HK-2 (cell line): ENCODE measurements around the gene CHURC1.
"Not testable (repeated sequence)": the region's sequence is repeated elsewhere in the genome, so short reads cannot be mapped to it uniquely, and the experiment has no call there.

ENCODE experiments used
- DNase-seq: peaks from one replicate; pipeline ENCODE4 v3.0.0-alpha.2; 2018; ENCODE audit not compliant: unreplicated experiment

CHURC1 gene

DNA sequence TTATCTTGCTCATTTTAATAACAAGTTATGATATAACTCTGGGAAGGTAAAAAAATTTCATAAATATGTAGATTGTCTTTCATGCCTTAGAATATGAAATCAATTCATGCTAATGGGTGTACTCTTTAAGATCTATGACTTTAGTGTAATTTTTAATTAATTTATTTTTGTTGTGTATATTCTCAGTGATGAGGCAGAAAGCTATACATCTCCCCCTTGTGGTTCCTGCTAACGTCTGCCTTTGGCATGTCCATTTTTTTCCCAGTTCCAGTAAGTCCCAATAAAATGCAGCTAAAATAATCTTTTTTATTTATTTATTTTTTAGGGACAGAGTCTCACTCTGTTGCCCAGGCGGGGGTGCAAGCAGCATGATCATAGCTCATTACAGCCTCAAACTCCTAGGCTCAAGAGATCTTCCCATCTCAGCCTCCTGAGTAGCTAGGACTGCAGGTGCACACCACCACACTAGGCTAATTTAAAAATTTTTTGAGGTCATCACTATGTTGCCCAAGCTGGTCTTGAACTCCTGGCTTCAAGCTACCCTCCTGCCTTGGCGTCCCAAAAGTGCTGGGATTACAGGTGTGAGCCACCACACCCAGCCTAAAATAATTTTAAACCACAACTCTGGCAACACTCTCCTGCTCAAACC lies 3.3 kb upstream of the CHURC1 start:
- DNase-seq = no peak

GRCh38 chr14:64912261-64912660 lies 2.0 kb upstream of the CHURC1 start:
- DNase-seq = no peak

DNA sequence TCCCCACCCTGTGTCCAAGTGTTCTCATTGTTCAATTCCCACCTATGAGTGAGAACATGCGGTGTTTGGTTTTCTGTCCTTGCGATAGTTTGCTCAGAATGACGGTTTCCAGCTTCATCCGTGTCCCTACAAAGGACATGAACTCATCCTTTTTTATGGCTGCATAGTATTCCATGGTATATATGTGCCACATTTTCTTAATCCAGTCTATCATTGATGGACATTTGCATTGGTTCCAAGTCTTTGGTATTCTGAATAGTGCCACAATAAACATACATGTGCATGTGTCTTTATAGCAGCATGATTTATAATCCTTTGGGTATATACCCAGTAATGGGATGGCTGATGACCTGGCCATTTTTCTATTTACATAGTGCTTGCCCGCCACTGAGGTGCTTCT lies 778 bp upstream of the CHURC1 start:
- DNase-seq = not testable (repeated sequence)

DNA sequence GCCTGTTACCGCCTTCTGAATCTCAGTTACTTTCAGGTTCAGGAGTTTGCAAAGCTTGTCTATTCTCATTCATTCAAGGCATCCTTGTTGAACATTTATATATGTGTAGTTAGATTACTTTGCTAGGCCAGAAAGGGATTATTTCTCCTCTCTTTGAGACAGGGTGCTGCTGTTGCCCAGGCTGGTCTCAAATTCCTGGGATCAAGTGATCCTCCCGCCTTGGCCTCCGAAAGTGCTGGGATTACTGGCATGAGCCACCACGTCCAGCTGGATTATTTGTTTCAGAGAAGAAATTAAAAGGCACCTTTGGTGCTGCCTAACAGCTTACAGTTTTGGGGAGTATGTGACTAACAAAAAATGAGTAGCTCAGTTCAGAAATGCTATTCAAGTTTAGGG lies 772 bp downstream of the CHURC1 start:
- DNase-seq = no peak

- no peak for DNase-seq
These were observed 1.5 kb downstream of the CHURC1 start for GRCh38 chr14:64915797-64916196.

DNA sequence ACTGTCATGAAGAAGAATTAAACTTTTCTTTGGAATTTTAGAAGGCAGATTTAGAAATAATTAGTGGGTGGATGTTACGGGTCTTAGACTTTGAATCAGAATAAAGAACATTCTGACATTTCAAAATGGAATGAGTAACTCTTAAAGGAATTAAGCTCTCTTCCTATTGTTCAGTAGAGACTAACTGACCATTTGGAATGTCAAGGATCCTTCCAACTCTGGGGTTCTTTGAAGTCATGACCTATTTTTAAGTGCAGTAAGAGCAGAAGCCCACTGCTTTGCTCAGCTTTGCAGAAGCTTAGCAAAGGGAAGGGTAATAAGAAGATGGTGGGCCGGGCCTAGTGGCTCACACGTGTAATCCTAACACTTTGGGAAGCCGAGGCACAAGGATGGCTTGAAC lies 4.0 kb downstream of the CHURC1 start:
- DNase-seq = no peak

GRCh38 chr14:64919215-64919614 lies 5.0 kb downstream of the CHURC1 start:
- no peak for DNase-seq

- DNase-seq = no peak
These were observed 5.4 kb downstream of the CHURC1 start for GRCh38 chr14:64919618-64920017.

- no peak for DNase-seq
These were observed 6.2 kb downstream of the CHURC1 start for GRCh38 chr14:64920465-64920864.

DNA sequence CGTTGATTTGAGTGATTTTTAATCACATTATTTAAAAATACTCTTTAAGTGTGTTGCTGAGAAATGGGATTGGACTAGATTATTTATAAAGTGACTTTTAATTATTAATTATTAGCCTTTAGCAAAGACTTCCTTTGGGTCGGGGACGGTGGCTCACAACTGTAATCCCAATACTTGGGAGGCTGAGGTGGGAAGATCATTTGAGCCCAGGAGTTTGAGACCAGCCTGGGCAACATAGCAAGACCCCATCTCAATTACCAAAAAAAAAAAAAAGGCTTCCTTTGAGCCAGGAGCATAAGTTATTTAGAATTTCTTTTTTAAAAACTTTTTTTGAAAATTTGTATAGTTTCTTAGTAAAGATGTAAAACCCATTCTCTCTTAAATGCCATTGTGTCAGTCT lies 8.8 kb downstream of the CHURC1 start:
- DNase-seq = no peak

DNA sequence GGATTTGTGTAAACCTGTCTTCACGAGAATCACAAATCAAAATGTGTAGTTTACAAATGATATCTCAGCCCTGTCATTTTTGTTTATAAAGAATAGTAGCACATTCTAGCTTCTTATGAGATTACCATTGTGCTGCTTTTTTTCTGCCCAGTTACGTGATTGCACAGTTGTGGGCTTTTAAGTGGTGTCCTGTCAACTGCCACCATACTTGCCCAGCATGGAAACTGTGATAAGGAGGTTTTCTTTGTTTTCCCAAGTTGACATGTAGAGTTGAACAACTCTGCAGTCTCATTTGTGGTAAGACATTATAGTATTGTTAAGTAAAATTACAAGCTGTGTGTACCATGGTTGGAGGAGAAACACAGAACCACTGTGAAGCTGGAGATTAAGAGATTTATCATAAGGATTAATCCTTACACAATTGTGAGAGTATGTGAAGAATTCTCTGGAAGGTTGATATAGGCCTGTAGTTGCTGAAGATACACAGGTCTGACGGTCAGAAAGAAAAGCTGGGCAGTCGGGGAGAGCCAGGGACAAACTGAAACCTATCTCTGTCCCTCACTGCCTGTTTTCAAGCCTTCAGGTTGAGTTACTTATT lies 12.2 kb downstream of the CHURC1 start:
- DNase-seq = no peak

GRCh38 chr14:64927031-64927430 lies 12.8 kb downstream of the CHURC1 start:
- DNase-seq = no peak

DNA sequence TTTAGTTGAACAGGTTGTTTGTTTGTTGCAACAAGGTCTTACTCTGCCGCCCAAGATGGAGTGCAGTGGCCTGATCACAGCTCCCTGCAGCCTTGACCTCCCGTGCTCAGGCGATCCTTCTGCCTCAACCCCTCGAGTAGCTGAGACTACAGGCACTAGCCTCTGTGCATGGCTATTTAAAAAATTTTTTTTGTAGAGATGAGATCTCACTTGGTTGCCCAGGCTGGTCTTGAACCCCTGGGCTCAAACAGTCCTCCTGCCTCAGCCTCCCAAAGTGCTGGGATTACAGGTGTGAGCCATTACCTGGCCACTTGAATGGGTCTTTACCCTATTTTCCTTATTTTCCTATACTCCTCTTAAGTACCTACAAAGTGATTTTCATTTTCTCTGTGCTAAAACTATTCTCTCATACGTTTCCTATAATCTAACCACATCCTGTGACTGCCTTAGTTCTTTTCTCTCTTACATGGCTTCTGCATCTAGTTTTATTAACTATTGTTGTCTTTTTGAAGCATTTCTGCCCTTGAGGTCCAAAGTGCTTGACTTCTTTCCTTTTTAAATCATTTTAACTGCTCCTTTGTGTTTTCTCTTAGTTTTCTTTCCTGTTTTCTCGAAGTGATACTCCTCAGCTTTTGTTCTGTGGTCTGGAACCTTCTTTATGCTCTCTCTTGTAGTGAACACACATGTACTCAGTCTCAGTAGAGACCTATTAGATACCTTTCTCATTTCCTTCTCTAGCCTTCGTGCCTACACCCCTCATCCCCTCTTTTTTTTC lies 14.2 kb downstream of the CHURC1 start:
- DNase-seq = no peak

DNA sequence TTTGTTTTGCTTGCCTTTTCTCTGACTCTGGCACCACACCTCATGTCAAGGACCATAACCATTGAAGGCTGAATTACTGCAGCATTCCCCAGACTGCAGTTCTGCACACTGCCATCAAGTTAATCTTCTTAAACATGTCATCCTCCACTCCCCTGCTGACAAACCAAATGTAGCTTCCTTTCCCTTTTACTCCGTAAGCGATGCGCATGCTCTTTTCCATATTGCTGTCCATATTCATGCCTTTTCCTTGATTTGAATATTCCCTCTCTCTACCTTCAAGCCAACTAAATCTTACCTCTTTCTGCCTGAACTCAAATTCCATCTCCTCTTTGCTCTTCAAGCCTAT lies 14.7 kb downstream of the CHURC1 start:
- no peak for DNase-seq

DNA sequence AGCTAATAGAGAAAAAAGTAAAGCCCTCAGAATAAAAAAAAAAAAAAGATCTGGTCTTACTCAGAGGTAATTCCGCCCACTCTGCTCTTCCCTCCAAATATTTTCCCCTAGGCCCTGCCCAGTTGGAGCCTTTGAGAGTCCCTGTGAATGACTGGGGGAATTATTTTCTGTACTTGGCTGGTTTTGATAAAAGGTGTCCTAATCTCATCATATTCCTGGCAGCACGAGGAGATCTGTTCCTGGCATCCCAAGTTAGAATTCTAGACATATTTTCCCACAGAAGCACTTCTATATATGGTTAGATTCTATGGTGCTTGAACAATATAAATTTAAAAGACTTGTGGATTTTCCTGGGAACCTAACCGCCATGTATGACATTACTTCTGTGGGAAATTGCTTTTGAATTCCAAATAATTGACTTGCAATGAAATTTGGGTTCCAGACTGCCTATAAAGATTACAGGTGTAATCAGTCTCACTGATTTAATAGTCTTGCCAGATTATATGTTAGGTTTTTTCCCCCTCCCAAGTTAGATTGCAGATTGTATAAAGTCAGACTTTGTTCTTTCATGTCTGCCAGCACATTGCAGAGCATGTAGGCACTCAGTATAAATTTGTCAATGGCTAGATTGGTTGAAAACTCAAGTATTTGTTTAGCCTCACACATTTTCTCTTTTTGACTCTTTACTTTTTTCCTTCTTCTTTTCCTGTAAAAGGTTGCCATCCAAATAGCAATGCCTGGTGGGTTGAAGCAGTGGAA lies 16.0 kb downstream of the CHURC1 start:
- no peak for DNase-seq

DNA sequence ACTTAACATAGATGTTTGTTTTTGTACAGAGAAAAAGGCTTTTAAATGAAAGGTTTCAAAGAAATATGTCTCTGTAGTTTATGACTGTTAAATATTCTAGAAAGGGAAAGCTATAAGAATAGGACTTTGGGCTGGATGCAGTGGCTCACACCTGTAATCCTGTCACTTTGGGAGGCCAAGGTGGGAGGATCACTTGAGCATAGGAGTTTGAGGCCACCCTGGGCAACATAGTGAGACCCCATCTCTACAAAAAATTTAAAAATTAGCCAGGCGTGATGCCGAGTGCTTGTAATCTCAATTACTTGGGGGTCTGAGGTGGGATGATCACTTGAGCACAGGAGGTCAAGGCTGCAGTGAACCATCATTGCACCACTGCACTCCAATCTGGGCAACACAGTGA lies 16.9 kb downstream of the CHURC1 start:
- no peak for DNase-seq

- DNase-seq = no peak
These were observed 18.0 kb downstream of the CHURC1 start for GRCh38 chr14:64932231-64932630.

DNA sequence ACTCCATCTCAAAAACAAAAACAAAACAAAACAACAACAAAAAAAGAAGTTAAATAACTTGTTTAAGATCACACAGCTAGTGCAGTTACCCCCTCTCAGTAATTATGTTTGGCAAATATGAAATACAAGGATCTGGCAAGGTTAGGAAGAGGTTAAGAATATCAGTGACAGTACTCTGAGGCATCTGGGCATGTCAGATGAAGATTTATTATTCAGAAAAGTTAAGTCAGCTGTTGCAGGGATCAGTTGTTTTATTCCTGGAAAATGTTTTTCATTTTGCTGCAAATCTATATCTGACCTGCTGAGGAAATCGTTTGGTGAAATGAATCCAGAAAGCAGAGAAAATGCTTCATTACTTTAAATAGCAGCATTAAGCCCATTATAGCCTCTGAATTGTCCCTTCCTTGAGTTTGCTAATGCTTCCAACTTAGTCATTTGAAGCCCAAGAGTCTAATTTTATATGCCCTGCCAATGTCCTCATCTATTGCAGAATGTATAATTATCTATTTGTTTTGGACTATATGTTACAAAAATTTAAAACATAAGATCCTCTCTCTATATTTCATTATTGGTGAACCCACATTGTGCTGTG lies 20.2 kb downstream of the CHURC1 start:
- no peak for DNase-seq

DNA sequence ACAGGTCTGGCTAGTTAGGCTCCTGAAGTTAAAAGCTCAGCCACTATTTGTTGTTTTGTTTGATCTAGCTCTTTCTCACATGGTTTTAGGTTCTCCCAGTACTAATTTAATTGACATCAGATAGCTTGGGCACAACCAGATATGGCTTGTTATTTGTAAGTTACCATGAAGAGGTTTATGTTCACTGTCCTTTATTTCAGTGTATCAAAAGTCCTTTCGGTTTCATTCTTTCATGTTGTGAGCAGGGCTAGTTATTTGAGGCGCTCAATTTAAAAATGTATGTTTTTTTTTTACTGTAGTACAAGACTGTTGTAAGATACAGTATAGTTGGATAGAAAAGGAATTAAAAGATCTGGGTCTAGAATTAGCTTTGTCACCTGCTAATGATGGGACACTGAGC lies 21.3 kb downstream of the CHURC1 start:
- DNase-seq = no peak

DNA sequence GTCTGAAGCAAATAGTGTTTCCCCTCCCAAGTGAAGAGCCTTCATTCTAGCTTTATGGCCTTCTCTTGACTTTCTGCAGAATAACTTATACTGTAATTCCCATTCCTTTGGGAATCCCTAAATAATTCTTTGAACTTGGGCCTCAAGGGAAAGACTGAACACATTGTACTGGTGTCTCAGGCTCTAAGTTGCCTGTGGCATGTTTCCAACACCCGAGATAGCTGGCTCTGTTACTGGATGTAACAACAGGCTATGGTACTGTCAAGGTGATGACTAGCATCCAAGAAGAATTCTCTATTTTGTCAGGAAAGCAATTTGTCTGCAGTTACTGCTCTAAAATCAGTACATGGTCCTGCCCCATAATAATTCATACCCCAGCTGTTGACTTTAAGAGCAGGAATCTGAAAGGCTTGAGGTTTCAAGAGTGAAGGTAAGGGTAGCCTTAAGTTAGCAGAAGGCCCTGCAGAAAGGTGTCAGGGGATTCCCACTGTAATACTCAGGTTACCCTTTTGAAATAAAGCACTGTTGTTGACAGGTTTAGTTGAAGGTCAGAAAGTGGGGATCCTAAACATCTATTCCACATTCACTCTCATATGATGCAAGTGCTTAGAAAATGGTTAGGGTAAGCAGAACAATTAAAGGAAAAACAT lies 23.0 kb downstream of the CHURC1 start:
- no peak for DNase-seq

GRCh38 chr14:64937821-64938193 lies 23.6 kb downstream of the CHURC1 start:
- no peak for DNase-seq
